Muscle layer of duodenum (tissue), 2 donors: ENCODE results near the gene ATP6AP1.
"Not testable (repeated sequence)": the region's sequence is repeated elsewhere in the genome, so short reads cannot be mapped to it uniquely, and the experiment has no call there.

Source experiments
- H3K27ac ChIP-seq: one replicate; pipeline ENCODE4 v1.7.0; 2013; ENCODE audit warnings: mild to moderate bottlenecking, low read length
- H3K27me3 ChIP-seq: one replicate; pipeline ENCODE4 v1.7.0; 2013; ENCODE audit warnings: low read depth, mild to moderate bottlenecking, control low read depth, low read length
- H3K36me3 ChIP-seq, 2 donors: one replicate each; pipeline ENCODE4 v1.7.0; 2013; ENCODE audit warnings: low read length in 2 of 2, control low read depth in 1 of 2, mild to moderate bottlenecking in 1 of 2; ENCODE audit not compliant: insufficient read depth in 2 of 2, control insufficient read depth in 1 of 2
- H3K4me1 ChIP-seq, 2 donors: one replicate each; pipeline ENCODE4 v1.7.0; 2013; ENCODE audit warnings: low read length in 2 of 2, mild to moderate bottlenecking in 2 of 2, control low read depth in 1 of 2, moderate library complexity in 1 of 2; ENCODE audit not compliant: insufficient read depth in 2 of 2, control insufficient read depth in 1 of 2
- H3K4me3 ChIP-seq, 2 donors: one replicate each; pipeline ENCODE4 v1.7.0; 2013; ENCODE audit warnings: low read length in 2 of 2, low read depth in 1 of 2, mild to moderate bottlenecking in 1 of 2
- H3K9me3 ChIP-seq, 2 donors: one replicate each; pipeline ENCODE4 v1.7.0; 2013; ENCODE audit warnings: low read length in 2 of 2, control low read depth in 1 of 2, mild to moderate bottlenecking in 1 of 2; ENCODE audit not compliant: control insufficient read depth in 1 of 2
- donor health status: healthy.

Gene ATP6AP1

DNA sequence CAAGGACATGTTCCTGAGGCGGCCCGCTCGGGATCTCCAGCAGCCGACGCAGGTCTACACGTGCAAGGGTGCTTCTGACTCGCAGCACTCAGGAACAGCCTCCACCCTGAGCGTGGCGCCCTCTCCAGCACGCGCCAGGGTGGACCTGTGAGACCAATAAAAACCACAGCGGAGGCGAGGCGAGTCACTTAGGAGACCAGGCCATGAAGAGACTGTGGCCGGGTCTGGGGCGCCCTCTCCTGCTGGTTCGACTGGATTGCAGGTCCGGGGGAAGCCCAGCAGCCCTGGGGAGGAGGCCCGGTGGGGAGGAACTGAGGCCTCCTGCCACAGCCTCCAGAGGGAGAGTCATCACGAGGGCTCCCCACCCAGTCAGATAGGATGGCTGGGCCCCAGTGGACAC lies 40.4 kb upstream of the ATP6AP1 start:
- not testable (repeated sequence) for H3K27ac ChIP-seq, H3K36me3 ChIP-seq, H3K4me1 ChIP-seq, H3K27me3 ChIP-seq, H3K9me3 ChIP-seq, H3K4me3 ChIP-seq

DNA sequence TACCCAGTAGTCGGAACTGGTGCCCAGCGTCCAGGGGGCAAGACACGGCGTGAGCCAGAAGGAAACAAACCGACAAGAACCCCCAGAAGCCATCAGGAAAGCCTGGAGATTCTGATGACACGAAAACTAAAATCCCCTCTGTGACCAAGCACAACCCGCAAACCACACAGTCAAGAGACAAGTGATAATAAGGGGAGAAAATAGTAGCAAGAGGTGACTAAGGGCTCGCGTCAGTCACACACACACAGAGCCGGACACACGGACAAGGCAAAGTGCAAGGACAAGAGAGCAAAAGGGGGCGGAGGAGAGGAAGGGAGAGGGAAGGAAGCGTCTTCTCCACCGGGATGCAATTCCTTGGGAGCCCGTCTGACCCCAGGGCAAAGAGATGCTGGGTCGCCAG lies 39.8 kb upstream of the ATP6AP1 start:
- not testable (repeated sequence) for H3K9me3 ChIP-seq, H3K4me3 ChIP-seq, H3K27me3 ChIP-seq, H3K4me1 ChIP-seq, H3K36me3 ChIP-seq, H3K27ac ChIP-seq

DNA sequence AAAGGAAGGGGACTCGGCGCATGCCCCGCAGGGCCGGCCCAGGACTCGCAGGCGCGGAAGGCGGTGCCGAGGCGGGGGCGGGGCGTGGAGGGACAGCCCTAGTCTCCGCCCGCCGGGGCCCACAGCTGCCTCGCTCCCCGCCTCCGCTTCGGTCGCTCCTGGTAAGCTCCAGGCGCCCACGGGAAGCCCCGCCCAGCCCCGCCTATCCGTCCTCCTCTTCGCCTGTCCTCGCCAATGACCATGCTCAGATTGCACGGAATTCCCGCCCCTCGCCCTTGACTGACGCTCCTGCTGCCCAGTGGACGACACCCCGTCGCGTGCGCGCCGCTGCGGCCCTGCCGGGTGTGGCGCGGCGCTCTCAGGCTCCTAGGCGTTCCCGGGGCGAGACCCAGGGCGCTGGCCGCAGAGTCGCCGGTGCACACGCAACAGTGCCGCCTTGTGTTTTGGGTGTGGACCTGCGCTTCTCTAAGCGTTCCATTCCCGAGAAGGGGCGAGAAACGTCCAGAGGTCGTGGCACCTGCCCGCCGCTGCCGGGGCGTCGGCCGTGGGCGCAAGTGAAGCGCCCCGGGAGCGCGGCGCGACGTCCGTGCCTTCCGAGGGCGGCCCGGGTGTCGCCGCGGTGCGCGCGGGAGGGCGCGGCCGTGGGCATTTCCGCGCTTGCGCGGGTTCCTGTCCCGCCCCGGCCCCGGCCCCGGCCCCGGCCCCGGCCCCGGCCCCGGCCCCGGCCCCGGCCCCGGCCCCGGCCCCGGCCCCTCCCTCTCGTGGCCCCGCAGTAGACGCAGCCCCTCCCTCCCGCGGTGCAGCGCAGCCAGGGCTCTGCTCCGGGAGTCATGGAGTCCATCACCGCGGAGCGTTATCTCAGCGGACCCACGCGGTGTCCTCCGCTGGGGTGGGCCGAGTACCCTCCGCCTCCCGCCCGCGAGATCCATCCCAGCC lies 38.4 kb upstream of the ATP6AP1 start:
- not testable (repeated sequence) for H3K27ac ChIP-seq

DNA sequence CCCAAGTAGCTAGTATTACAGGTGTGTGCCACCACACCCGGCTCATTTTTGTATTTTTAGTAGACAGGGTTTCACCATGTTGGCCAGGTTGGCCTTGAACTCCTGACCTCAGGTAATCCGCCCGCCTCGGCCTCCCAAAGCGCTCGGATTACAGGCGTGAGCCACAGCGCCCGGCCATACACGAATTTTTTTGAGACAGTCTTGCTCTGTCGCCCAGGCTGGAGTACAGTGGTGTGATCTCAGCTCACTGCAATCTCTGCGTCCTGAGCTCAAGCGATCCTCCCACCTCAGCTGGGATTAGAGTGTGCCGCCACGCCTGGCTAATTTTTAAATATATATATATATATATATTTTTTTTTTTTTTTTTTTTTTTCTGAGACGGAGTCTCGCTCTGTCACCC lies 32.1 kb upstream of the ATP6AP1 start:
- H3K27ac ChIP-seq, H3K27me3 ChIP-seq, H3K4me3 ChIP-seq, H3K9me3 ChIP-seq: not testable (repeated sequence)
- Histone ChIP-seq H3K4me1 (peaks cover 2 to 12% of the 10 kb centered on the region in 2 donors), H3K36me3 (peaks cover 12 to 20% of the 10 kb centered on the region in 2 donors)

More for the DNA sequence above, 38.4 kb upstream of the ATP6AP1 start:
- H3K36me3 ChIP-seq, H3K9me3 ChIP-seq, H3K27me3 ChIP-seq, H3K4me1 ChIP-seq, H3K4me3 ChIP-seq: not testable (repeated sequence)

DNA sequence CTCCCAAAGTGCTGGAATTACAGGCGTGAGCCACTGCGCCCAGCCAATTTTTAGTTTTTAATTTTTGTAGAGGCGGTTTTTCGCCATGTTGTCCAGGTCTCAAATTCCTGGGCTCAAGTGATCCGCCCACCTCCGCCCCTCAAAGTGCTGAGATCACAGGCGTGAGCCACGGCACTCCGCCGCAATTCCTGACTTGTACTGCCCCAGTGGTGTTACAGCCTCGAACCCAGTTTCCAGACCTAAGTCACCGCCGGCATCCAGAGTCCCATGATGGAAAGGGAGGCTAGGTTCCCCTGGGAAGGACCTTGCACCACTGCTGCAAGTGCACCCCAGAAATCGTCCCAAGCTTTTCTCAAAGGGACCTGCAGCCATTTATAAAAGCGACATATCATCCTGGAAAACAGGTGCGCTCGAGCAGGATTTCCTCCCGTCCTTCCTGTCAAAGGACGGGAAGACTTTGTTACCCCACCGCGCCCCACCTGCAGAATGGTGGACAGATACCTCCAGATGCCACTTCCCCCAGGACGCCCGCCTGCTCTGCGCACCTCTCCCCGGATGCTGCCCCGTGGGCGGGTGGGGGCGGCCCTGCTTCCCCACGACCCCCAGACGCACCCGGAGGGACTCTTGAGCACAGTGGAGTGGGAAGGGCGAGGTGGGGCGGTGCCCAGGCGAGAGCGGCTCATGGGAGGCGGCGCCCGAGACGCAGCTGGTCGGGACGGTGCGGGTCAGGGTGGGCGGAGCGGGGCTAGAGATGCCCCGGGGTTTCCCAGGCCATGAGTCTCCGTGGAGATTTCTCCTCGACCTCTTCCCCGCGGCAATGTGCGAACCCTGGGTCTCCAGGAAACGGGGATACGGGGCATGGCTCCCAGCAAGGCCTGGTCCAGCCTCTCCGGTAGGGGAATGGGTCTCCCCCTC lies 31.2 kb upstream of the ATP6AP1 start:
- H3K9me3 ChIP-seq = no peaks in the 10 kb centered on the region
- H3K36me3 ChIP-seq = peaks cover 12 to 21% of the 10 kb centered on the region in 2 donors
- peaks cover 2 to 12% of the 10 kb centered on the region in 2 donors for H3K4me1 ChIP-seq
- peak overlapping the region; percentile 96 for H3K27ac ChIP-seq
- H3K27me3 ChIP-seq = no peaks in the 10 kb centered on the region
- peak overlapping the region; percentile 57 to 70 for H3K4me3 ChIP-seq

DNA sequence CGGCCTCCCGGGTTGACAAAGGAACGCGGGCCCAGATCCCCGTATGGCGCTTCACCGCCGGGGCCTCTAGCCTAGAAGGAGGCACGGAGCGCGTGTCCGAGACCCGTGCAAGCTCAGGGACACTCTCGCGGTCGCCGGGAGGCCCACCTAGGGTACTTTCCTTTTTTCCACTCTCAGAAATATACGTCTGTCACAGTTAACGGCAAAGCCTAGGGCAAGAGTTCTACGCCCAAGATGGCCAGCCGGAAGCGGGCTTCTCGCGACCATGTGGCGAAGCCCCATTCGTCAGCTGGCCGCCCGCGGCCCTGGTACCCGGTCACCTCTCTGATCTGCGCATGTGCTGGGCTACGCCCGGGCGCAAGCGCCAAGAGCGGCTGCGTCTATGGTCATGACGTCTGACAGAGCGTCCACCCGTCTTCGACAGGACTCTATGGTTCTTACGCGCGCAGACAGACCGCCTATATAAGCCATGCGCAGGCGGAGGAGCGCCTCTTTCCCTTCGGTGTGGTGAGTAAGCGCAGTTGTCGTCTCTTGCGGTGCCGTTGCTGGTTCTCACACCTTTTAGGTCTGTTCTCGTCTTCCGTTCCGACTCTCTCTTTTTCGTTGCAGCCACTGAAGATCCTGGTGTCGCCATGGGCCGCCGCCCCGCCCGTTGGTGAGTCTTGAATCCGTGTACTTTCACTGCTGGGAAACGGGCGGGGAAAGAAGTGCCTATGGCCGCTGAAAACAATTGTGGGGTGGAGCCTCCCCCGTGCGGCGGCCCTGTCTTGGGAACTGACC lies 30.4 kb upstream of the ATP6AP1 start, which contains the start of gene RPL10:
Gene RPL10, plus strand, starts transcription at position 490 of the 780 bp plus-strand sequence. Its CDS starts 143 bp downstream, at position 633.
- Histone ChIP-seq H3K36me3 (peaks cover 12 to 21% of the 10 kb centered on the region in 2 donors), H3K27ac (peak within 1 kb of the TSS; percentile 96), H3K9me3 (no peaks in the 10 kb centered on the region), H3K4me1 (peaks cover 2 to 12% of the 10 kb centered on the region in 2 donors), H3K4me3 (peak within 1 kb of the TSS; percentile 70 to 92), H3K27me3 (no peaks in the 10 kb centered on the region)

DNA sequence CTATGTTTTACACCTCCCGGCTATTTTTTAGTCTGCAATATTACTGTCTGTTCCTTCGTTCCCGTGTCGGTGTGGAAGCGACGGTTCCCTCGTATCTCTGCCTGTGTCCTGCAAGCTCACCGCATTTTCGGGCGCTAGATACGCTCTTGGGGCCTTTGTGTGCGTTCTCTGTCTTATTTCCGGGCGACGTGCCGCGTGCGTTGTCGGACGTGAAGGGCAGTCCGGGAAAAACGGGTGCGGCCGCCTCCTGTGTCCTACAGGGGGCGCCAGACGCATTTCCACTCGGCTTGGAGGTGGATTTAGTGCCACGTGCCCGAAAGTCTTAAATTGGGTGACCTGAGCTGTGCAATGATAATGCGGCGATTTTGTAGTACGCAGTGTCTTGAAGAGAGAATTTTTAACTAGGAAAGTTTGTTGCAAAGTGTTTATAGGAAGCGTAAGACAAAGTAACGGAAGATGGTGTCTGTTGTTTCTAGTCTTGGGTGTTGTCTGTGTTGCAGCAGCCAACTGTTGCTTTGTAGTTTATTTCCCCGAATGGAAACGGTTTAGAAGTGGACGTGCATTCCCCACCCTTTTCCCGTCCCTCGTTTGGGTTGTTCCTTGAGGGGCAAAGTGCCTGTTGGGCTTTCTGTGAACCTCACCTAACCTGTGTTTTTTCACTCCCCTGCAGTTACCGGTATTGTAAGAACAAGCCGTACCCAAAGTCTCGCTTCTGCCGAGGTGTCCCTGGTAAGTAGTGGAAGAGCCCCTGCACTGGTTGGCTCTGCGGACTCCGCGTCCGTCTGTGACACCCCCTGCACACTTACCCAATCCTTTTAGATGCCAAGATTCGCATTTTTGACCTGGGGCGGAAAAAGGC lies 29.6 kb upstream of the ATP6AP1 start:
- Histone ChIP-seq H3K9me3 (no peaks in the 10 kb centered on the region), H3K27ac (peak overlapping the region; percentile 96), H3K36me3 (peaks cover 12 to 21% of the 10 kb centered on the region in 2 donors), H3K4me3 (peak overlapping the region; percentile 70 to 92), H3K4me1 (peaks cover 2 to 12% of the 10 kb centered on the region in 2 donors), H3K27me3 (no peaks in the 10 kb centered on the region)

DNA sequence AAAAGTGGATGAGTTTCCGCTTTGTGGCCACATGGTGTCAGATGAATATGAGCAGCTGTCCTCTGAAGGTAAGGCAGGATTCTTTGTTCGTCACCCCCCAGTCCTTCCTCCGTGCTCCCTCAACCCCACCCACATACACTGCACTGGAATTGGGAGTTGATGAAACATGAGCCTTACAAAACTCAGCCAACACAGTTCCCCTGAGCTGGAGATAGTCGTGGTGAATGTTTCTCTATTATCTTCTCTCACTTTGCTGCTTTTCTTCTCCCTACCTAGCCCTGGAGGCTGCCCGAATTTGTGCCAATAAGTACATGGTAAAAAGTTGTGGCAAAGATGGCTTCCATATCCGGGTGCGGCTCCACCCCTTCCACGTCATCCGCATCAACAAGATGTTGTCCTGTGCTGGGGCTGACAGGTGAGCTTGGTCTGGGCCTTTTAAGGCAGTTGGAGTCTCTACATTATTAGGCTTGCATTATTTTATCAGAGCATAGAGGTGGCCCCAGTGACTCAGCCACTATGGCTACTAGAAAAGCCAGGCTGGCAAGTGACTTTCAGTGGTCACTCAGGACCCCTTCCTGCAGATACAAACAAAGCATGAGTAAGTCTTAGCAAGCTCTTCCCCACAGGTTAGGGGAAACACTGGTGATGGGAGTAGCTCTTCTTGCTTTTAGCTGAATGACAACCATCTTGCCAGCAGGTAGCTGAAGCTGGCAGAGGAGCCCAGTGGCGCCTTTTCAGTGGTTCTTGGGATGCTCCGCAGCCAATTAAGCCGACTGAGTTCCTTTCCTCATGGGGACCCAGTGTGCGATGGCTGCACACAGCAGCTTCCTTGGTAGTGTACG lies 28.7 kb upstream of the ATP6AP1 start:
- Histone ChIP-seq H3K4me3 (peak overlapping the region; percentile 70 to 92), H3K4me1 (peaks cover 2 to 12% of the 10 kb centered on the region in 2 donors), H3K36me3 (peaks cover 12 to 21% of the 10 kb centered on the region in 2 donors), H3K27ac (peak overlapping the region; percentile 96), H3K27me3 (no peaks in the 10 kb centered on the region), H3K9me3 (no peaks in the 10 kb centered on the region)

DNA sequence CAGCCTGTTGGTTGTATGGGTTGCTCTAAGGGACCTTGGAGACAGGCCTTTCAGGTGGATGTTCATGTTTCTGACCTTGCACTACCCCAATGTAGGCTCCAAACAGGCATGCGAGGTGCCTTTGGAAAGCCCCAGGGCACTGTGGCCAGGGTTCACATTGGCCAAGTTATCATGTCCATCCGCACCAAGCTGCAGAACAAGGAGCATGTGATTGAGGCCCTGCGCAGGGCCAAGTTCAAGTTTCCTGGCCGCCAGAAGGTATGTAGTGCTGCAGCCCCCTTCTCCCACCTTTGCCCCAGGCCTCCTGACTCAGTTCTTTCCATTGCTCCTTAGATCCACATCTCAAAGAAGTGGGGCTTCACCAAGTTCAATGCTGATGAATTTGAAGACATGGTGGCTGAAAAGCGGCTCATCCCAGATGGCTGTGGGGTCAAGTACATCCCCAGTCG lies 28.1 kb upstream of the ATP6AP1 start:
- not testable (repeated sequence) for H3K27ac ChIP-seq, H3K9me3 ChIP-seq, H3K4me3 ChIP-seq

More for the DNA sequence above, 28.1 kb upstream of the ATP6AP1 start:
- H3K36me3 ChIP-seq = peaks cover 12 to 21% of the 10 kb centered on the region in 2 donors
- not testable (repeated sequence) for H3K27me3 ChIP-seq
- H3K4me1 ChIP-seq = peaks cover 2 to 12% of the 10 kb centered on the region in 2 donors
